GM12873 (cell line): Measurements from ENCODE around the gene PTPRC.

Experiments
- CTCF ChIP-seq: IDR thresholded peaks from 2 replicates; pipeline ENCODE4 v1.5.1; 2012; ENCODE audit warnings: low read depth, mild to moderate bottlenecking, moderate library complexity, low read length, control low read depth; ENCODE audit not compliant: insufficient read depth; ENCODE audit errors: missing control alignments

The PTPRC gene

GRCh38 chr1:198612471-198613260 lies 26.2 kb upstream of the PTPRC start:
- TF ChIP-seq CTCF, result no peak

GRCh38 chr1:198617406-198617805 lies 21.4 kb upstream of the PTPRC start:
- no peak for TF ChIP-seq CTCF

GRCh38 chr1:198619375-198620140 lies 19.3 kb upstream of the PTPRC start:
- TF ChIP-seq CTCF, result no peak

- TF ChIP-seq CTCF, result no peak
These were observed 18.6 kb upstream of the PTPRC start for GRCh38 chr1:198620218-198620617.

- TF ChIP-seq CTCF, result no peak
These were observed 17.7 kb upstream of the PTPRC start for GRCh38 chr1:198620951-198621824.

- TF ChIP-seq CTCF, result no peak
These were observed 16.8 kb upstream of the PTPRC start for GRCh38 chr1:198622001-198622400.
